K562 (cell line): ENCODE results near the gene PELI2. TPM values are rescaled to one million over a fixed set of nuclear protein-coding genes. Genes with fewer than 3 reads are reported as not detected.
A peak's percentile ranks its signal among the peaks of the same experiment; 100 is the strongest.

ENCODE experiments used
- ATAC-seq: fragments of 200-7000 bp; cut with Tn5 transposase; 3 replicates; pipeline ENCODE4 v1.9.1; 2020; ENCODE audit warnings: moderate library complexity
- BruUV-seq: library from RNA; stranded (reverse); fragments of 400-500 nt; replicated peaks from 2 replicates; lab custom pipeline; 2021; lab: Mats Ljungman, UMichigan
- CTCF ChIA-PET: fragments of 300-600 bp; formaldehyde crosslinking; extraction: SDS; loops from one replicate; lab custom pipeline; 2021; ENCODE audit warnings: low intra/inter-chr PET ratio; lab: Yijun Ruan, JAX
- POLR2A ChIA-PET: fragments of 300-600, 350-650 bp; sonication (Branson Sonifier 250); formaldehyde crosslinking; extraction: SDS; loops from one replicate; lab custom pipeline; 2021; ENCODE audit warnings: antibody characterized with exemption, inconsistent platforms; lab: Yijun Ruan, JAX
- DNase-seq, 4 experiments: peaks; one replicate each; pipeline versions ENCODE4 v3.0.0 to v3.0.0-alpha.2; 2011 to 2018; ENCODE audit warnings: low spot score in 3 of 4, mixed read lengths in 3 of 4; ENCODE audit errors: extremely low read depth in 1 of 4
- FAIRE-seq: peaks from 2 replicates; lab custom pipeline; 2011; peaks lifted over from hg19 to GRCh38; lab: Jason Lieb, UNC
- H2AFZ ChIP-seq: 2 replicates; pipeline ENCODE4 v1.6.0; 2011; ENCODE audit warnings: low read depth, low read length, control low read depth, inconsistent platforms
- H3K27ac ChIP-seq: fragments of 200-600 bp; 3 replicates; pipeline ENCODE4 v1.8.0; 2011; ENCODE audit warnings: low read depth, mild to moderate bottlenecking, control low read depth, inconsistent platforms, low read length, moderate library complexity, mixed read lengths; ENCODE audit errors: extremely low read depth
- H3K27me3 ChIP-seq, 2 experiments: fragments of 300-600 bp in 1 of 2; 2 replicates in 1 of 2; 3 replicates in 1 of 2; pipeline versions ENCODE4 v1.6.0 to v1.8.0; 2011; ENCODE audit warnings: inconsistent platforms in 2 of 2, low read length in 2 of 2, mild to moderate bottlenecking in 1 of 2, mixed read lengths in 1 of 2, moderate library complexity in 1 of 2; ENCODE audit not compliant: control insufficient read depth in 2 of 2, insufficient read depth in 2 of 2
- H3K36me3 ChIP-seq: fragments of 300-600 bp; 3 replicates; pipeline ENCODE4 v1.8.0; 2011; ENCODE audit warnings: mild to moderate bottlenecking, low read length, inconsistent platforms; ENCODE audit not compliant: control insufficient read depth, insufficient read depth
- H3K4me1 ChIP-seq, 2 experiments: fragments of 200-600 bp in 1 of 2; replicated peaks in 1 of 2; 2 replicates in 1 of 2; 3 replicates in 1 of 2; pipeline versions ENCODE4 v1.5.1 to v1.8.0; 2011; ENCODE audit warnings: inconsistent platforms in 2 of 2, low read length in 2 of 2, mild to moderate bottlenecking in 1 of 2, mixed read lengths in 1 of 2, moderate library complexity in 1 of 2; ENCODE audit not compliant: control insufficient read depth in 2 of 2, insufficient read depth in 2 of 2
- H3K4me2 ChIP-seq: 2 replicates; pipeline ENCODE4 v1.6.1; 2011; ENCODE audit warnings: low read length, control low read depth, inconsistent platforms, mixed read lengths; ENCODE audit not compliant: insufficient read depth
- H3K4me3 ChIP-seq: fragments of 200-600 bp; sonication (generic), shearing (Covaris generic); 2 replicates; pipeline ENCODE4 v1.5.1; 2016; ENCODE audit warnings: control low read depth, inconsistent platforms
- H3K79me2 ChIP-seq: fragments of 200-600 bp; 3 replicates; pipeline ENCODE4 v1.8.0; 2011; ENCODE audit warnings: low read length, inconsistent platforms; ENCODE audit not compliant: control insufficient read depth, insufficient read depth
- H3K9ac ChIP-seq, 2 experiments: 2 replicates each; pipeline versions ENCODE4 v1.6.0 to v1.6.1; 2011; ENCODE audit warnings: low read depth in 2 of 2, low read length in 2 of 2, control low read depth in 1 of 2, inconsistent platforms in 1 of 2, mild to moderate bottlenecking in 1 of 2, mixed read lengths in 1 of 2; ENCODE audit not compliant: insufficient read depth in 1 of 2
- H3K9me1 ChIP-seq: one replicate; pipeline ENCODE4 v1.6.0; 2011; ENCODE audit warnings: inconsistent platforms, mild to moderate bottlenecking, low read length, moderate library complexity; ENCODE audit not compliant: control insufficient read depth, insufficient read depth
- H3K9me3 ChIP-seq: replicated peaks from 2 replicates; pipeline ENCODE4 v1.5.1; 2011; ENCODE audit warnings: low read depth, low read length, inconsistent platforms; ENCODE audit not compliant: control insufficient read depth, insufficient read depth
- H4K20me1 ChIP-seq: replicated peaks from 2 replicates; pipeline ENCODE4 v1.6.1; 2011; ENCODE audit warnings: low read length, inconsistent platforms, mixed read lengths; ENCODE audit not compliant: control insufficient read depth, insufficient read depth
- CBFA2T2 ChIP-seq: fragments of 450-650 bp; conservative IDR thresholded peaks from 2 replicates; pipeline ENCODE4 v1.6.1; 2017; ENCODE audit warnings: mild to moderate bottlenecking
- HNRNPH1 ChIP-seq: fragments of 200-400 bp; formaldehyde crosslinking; optimal IDR thresholded peaks from 2 replicates; pipeline ENCODE3; 2017; ENCODE audit warnings: low read depth, mild to moderate bottlenecking, low read length, moderate library complexity
- NR2C1 ChIP-seq, 2 experiments: fragments of 450-650 bp; IDR thresholded peaks; 2 replicates each; pipeline ENCODE4 v1.6.1; 2017; ENCODE audit warnings: mild to moderate bottlenecking in 2 of 2, antibody characterized with exemption in 1 of 2, inconsistent platforms in 1 of 2, missing compliant biosample characterization in 1 of 2, missing genetic modification characterization in 1 of 2
- PRDM10 ChIP-seq: fragments of 450-650 bp; IDR thresholded peaks from 2 replicates; pipeline ENCODE4 v1.6.1; 2018; ENCODE audit not compliant: partially characterized antibody
- RERE ChIP-seq: sonication (generic); formaldehyde crosslinking; IDR thresholded peaks from 2 replicates; pipeline ENCODE4 v1.8.0; 2023; ENCODE audit warnings: missing genetic modification reagents, mild to moderate bottlenecking, borderline replicate concordance
- TEAD2 ChIP-seq: fragments of 450-650 bp; IDR thresholded peaks from 2 replicates; pipeline ENCODE4 v1.6.1; 2016; ENCODE audit warnings: missing genetic modification characterization, control low read depth, missing compliant biosample characterization
- THAP12 ChIP-seq: fragments of 250-450 bp; sonication (Bioruptor Pico); IDR thresholded peaks from 2 replicates; pipeline ENCODE4 v1.9.0; 2021; ENCODE audit warnings: mild to moderate bottlenecking, inconsistent platforms
- ZNF143 ChIP-seq: sonication (generic); formaldehyde crosslinking; IDR thresholded peaks from 2 replicates; pipeline ENCODE4 v1.9.0; 2022; ENCODE audit warnings: mild to moderate bottlenecking, missing genetic modification reagents
- WGBS: fragments of 100-300 bp; shearing (Covaris generic); methylation state at CpG from one replicate; pipeline ENCODE4 v1.1.6; 2016; ENCODE audit warnings: low coverage, mixed read lengths; ENCODE audit not compliant: insufficient coverage; ENCODE audit errors: missing lambda C conversion rate; 5-methylcytosine and 5-hydroxymethylcytosine counted together
- in situ Hi-C: fragments of 300-500 bp; cut with MboI; formaldehyde crosslinking; loops from 4 replicates; pipeline ENCODE4 v1.15.0; 2018; ENCODE audit warnings: inconsistent platforms, mixed read lengths
- intact Hi-C: fragments of 100-400 bp; cut with micrococcal nuclease; formaldehyde crosslinking; loops from 2 replicates; pipeline ENCODE4 v1.14.2; 2022
- polyA plus RNA-seq, 8 experiments: library from polyadenylated mRNA; depleted of rRNA in 4 of 8; stranded (reverse) in 5 of 8; unstranded in 3 of 8; fragments of >200 nt; fragmentation: Nextera tagmentation in 2 of 8; fragmentation: Illumina TruSeq in 1 of 8; extraction: Ambion mirVana in 2 of 8; extraction: Trizol in 1 of 8; gene quantifications; 2 replicates each; pipeline versions ENCODE4 v1.2.1 to v1.2.3, GENCODE V29; 2011 to 2014; ENCODE audit warnings: inconsistent platforms in 1 of 8, missing spikeins in 1 of 8
- total RNA-seq, 7 experiments: library from RNA; depleted of rRNA in 6 of 7; stranded (reverse); fragments of >200 nt in 6 of 7; fragmentation: Illumina TruSeq in 2 of 7; extraction: Trizol in 2 of 7; gene quantifications; 2 replicates each; pipeline versions ENCODE4 v1.2.1 to v1.2.3, GENCODE V29; 2011 to 2021; ENCODE audit warnings: low replicate concordance in 1 of 7

Gene PELI2
- total and polyA plus RNA-seq, 9 of the 15 experiments (the other 6 are each of a cell fraction or from before 2014, with no cell fraction given) = 0.20 to 1.5 (median 0.44) TPM

- no TSS peak for BruUV-seq
- H3K9me1 ChIP-seq = no peaks in the 10 kb centered on the region
- POLR2A ChIA-PET = interaction anchor here (0.7 to 1.3 kb wide), 3 partner anchors 9 to 417 kb away, joined by 3 to 7 read pairs (median 3); no protein-coding TSS in a partner anchor
- FAIRE-seq = no peak
- H3K9me3 ChIP-seq = no peaks in the 10 kb centered on the region
- 43% methylated on average over 7 of the region's 7 CpGs for WGBS
- H3K27ac ChIP-seq = peak overlapping the region; percentile 82; the same call in 1 of the 3 replicates
- no peak overlapping the region for H3K4me3 ChIP-seq
- H3K79me2 ChIP-seq = no peaks in the 10 kb centered on the region
- H4K20me1 ChIP-seq = no peaks in the 10 kb centered on the region
- DNase-seq = no peak
- no peak for ATAC-seq
- intact Hi-C loops = loop anchor here (10.0 kb wide), 1 partner anchor 107 kb away; the partner anchor contains the start of gene PELI2
- no peak overlapping the region for H3K4me2 ChIP-seq
- H3K4me1 ChIP-seq = peaks cover 11 to 43% of the 10 kb centered on the region in 2 experiments; a peak in 4 of 5 replicates
- H3K27me3 ChIP-seq = no peaks in the 10 kb centered on the region
- no peak overlapping the region for H3K9ac ChIP-seq
- H2AFZ ChIP-seq = peak overlapping the region; percentile 44
- CTCF ChIA-PET = no interaction called here
- no peaks in the 10 kb centered on the region for H3K36me3 ChIP-seq
- in situ Hi-C loops = no loop called here
- TF ChIP-seq HNRNPH1 = no peak
- TF ChIP-seq TEAD2 = no peak
- TF ChIP-seq NR2C1 (IDR thresholded peaks at IDR 0.05) = no peak
- TF ChIP-seq NR2C1 (tag; IDR thresholded peaks at IDR 0.05) = no peak
- TF ChIP-seq CBFA2T2 = no peak
- TF ChIP-seq RERE (CRISPR knock-in tag) = no peak
- no peak for TF ChIP-seq THAP12 (CRISPR knock-in tag)
- peak; percentile 33 for TF ChIP-seq PRDM10
- TF ChIP-seq ZNF143 (CRISPR knock-in tag) = no peak
Observed at GRCh38 chr14:56221382-56222128, 103.3 kb downstream of the PELI2 start.
